OCI-LY7 (cell line): ENCODE measurements around the gene F2R.

Source experiments
- CTCF ChIP-seq: fragments of 200-600 bp; sonication (generic); conservative IDR thresholded peaks from 2 replicates; pipeline ENCODE4 v1.5.1; 2014; ENCODE audit warnings: mild to moderate bottlenecking, antibody characterized with exemption, low read length, moderate library complexity, mixed read lengths
- EZH2phosphoT487 ChIP-seq: fragments of 200-600 bp; sonication (generic); IDR thresholded peaks from 2 replicates; pipeline ENCODE4 v1.6.1; 2018; ENCODE audit warnings: low read depth, borderline replicate concordance, mild to moderate bottlenecking, mixed run types, antibody characterized with exemption, low read length, moderate library complexity, mixed read lengths

- no peak for TF ChIP-seq CTCF
- TF ChIP-seq EZH2phosphoT487, result no peak
These were observed 55.9 kb downstream of the F2R start for GRCh38 chr5:76771705-76772405.
